ENCODE data around the gene ELK4.
A peak's percentile ranks its signal among the peaks of the same experiment; 100 is the strongest.

The ELK4 gene

DNA sequence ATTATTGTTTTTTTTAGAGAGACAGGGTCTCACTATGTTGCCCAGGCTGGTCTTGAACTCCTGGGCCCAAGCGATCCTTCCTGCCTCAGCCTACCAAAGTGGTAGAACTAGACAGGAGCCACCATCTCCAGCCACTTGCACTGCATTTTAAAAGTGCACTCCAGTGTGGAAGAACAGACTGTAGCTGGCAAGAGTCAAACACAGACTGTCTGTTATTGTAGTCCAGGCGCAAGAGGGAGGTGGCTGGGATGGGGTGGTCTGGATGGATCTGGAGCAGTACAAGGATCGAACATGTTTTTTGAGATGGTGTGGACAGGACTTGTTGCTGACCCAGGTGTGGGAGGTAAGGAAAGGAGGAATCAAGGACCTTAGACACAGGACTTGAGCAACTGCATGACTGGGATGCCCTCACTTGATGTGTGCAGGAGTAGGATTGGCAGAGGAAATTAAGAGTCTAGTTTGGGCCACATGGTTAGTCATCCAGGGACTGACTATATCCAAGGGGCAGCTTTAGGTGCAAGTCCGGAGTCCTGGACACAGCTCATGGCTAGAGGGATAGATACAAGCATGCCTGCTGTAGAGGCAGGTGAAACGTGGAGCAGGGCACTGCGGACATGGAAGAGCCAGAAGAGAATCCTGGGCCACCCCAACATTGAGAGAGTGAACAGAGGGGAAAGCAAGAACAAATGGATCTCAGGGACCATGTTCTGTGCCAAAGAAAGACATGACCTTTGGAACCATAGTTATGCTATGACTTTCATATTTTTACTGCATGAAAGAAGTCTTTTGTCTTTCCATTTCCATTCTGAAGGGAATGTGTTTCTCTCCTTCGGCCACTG lies 42.0 kb downstream of the ELK4 start:
- no peak for DNase-seq (ENCODE audit: extremely low read depth, low read depth)

DNA sequence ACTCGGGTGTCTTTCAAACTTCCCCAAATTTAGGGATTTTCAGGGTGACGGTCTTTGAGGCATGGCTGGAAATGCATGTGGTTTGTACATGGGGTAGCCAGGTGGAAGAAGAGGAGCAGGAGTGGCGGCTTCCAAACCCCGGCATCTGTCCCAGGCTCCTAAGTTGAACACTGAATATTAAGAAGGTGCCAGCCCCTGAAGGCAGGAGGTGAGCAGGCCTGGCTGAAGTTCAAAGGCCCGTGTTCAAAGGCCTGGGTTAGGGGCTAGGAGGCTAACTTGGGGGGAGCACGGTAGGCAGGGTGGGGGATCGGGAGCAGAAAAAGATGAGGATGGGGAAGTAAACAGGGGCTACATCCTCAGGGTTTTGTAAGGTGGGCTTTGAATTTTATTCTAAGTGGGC lies 42.8 kb downstream of the ELK4 start:
- no peak for DNase-seq (ENCODE audit: extremely low read depth, low read depth)
- H3K4me3 ChIP-seq (replicated peaks; ENCODE audit: low read depth, low read length), result no peak overlapping the region
- TF ChIP-seq, protein P1, sequence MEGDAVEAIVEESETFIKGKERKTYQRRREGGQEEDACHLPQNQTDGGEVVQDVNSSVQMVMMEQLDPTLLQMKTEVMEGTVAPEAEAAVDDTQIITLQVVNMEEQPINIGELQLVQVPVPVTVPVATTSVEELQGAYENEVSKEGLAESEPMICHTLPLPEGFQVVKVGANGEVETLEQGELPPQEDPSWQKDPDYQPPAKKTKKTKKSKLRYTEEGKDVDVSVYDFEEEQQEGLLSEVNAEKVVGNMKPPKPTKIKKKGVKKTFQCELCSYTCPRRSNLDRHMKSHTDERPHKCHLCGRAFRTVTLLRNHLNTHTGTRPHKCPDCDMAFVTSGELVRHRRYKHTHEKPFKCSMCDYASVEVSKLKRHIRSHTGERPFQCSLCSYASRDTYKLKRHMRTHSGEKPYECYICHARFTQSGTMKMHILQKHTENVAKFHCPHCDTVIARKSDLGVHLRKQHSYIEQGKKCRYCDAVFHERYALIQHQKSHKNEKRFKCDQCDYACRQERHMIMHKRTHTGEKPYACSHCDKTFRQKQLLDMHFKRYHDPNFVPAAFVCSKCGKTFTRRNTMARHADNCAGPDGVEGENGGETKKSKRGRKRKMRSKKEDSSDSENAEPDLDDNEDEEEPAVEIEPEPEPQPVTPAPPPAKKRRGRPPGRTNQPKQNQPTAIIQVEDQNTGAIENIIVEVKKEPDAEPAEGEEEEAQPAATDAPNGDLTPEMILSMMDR (IDR thresholded peaks at IDR 0.05; ENCODE audit: low read depth, low read length, missing control alignments), result no peak

More for the DNA sequence above, 42.0 kb downstream of the ELK4 start:
- H3K4me3 ChIP-seq (replicated peaks; ENCODE audit: low read depth, low read length), result no peak overlapping the region
- TF ChIP-seq, protein P1 (IDR thresholded peaks at IDR 0.05; ENCODE audit: low read depth, low read length, missing control alignments), result no peak

DNA sequence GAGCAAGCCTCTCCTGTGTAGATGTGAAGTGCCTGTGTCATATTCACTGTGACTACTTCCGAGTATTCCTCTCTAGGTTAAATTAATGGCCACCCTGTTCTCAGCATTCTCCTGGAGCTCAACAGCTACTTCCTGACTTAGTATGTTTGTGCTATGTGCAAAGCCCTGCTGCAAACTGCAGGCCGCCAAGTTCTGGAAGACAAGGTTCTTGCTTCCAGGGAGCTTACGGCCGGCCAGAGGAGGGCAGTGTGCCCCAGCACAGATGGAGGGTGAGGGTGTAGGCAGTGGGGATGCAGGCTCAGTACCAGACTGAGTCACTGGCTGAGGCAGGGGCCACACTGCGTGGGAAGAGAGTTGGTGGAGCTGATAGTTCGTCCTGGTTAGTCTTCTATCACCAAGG lies 43.2 kb downstream of the ELK4 start:
- TF ChIP-seq, protein P1 (IDR thresholded peaks at IDR 0.05; ENCODE audit: low read depth, low read length, missing control alignments), result peak; percentile 70
- DNase-seq (ENCODE audit: extremely low read depth, low read depth), result no peak
- no peak overlapping the region for H3K4me3 ChIP-seq (replicated peaks; ENCODE audit: low read depth, low read length)

DNA sequence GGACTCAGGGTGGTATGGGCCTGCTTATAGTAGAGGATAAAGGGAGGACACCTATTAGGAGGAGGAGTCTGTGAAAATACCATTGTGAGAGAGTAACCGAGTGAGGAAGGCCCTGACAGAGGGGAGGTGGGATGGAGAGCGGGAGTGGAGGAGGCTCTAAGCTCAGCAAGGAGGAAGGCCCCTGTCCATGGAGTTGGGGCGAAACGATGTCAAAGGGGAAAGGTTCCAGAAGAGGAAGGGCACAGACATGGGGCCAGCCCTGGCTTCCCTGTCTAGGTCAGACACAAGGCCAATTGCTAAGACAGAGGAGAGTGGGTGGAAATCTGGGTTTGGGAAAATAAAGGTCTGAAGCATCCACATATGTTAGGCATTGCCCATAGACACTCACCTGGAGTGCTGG lies 44.2 kb downstream of the ELK4 start:
- H3K4me3 ChIP-seq (replicated peaks; ENCODE audit: low read depth, low read length), result no peak overlapping the region
- no peak for DNase-seq (ENCODE audit: extremely low read depth, low read depth)
- TF ChIP-seq, protein P1 (IDR thresholded peaks at IDR 0.05; ENCODE audit: low read depth, low read length, missing control alignments), result no peak

DNA sequence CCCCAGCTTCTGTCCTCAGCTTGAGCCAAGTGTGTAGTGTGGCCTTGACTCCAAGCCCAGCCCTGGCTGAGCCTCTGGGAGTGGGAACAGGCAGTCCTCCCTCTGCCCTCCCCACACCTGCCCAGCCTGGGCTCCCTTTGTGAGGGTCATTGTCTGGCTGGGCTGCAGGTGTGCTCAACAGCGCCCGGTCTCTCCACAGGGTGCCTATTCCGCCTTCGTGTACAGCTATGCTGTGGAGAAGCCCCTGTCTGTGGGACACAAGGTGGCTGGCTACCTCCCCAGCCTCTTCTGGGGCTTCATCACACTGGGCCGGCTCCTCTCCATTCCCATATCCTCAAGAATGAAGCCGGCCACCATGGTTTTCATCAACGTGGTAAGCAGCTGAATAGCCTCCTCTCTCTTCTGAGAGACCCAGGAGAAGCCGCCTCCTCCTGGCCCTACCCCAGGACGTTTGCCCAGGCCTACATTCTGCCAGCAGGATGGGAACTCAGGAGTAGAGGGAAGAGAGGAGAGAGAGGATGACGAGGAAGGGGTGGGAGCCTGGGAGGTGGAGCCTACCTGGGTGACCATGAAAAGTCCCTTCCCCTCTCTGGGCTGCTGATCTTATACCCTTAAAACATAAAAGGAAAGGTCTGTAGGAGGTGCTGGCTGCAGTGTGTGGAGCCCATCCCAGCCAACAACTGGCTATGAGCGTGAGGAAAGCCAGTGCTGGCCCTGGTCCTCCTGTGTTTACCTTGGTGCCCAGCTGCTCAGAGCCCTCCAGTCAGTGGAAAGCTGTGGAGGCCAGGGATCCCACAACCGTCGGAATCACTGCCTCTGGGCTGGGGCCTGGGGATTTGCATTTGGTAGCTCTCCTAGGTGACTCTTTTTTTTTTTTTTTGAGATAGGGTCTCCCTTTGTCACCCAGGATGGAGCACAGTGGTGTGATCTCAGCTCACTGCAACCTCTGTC lies 45.7 kb downstream of the ELK4 start:
- H3K4me3 ChIP-seq (replicated peaks; ENCODE audit: low read depth, low read length), result no peak overlapping the region
- no peak for DNase-seq (ENCODE audit: extremely low read depth, low read depth)
- TF ChIP-seq, protein P1 (IDR thresholded peaks at IDR 0.05; ENCODE audit: low read depth, low read length, missing control alignments), result no peak

DNA sequence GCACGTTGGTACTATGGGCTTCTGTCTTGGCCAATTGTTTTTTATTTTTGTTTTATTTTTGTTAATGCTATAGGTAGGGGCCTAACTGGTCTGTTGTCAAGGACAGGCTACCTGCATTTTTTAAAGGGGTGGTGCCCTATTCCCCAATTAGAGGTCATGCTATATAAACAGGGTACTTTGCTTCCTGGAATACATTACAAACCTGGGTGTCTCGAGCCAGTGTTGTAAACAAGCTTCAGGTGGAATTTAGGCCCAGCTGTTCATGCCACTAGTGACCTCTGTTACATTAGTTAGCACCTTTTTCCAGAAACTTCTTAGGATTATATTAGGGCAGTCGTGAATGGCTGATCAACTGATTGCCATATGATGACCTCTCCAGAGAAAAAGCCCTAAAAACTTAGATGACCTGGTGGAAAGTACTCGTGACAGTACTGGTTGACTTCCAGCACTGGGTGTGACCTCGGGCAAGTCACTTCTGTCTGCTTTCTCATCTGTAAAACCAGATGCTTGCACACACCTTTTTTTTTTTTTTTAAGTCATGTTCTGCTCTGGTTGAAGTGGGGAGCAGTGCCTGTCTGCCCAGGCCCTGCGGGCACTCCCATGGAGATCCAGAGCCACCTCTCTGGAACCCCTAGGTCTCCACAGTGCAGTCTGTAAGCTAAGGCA lies 46.5 kb downstream of the ELK4 start:
- no peak for DNase-seq (ENCODE audit: extremely low read depth, low read depth)
- TF ChIP-seq, protein P1 (IDR thresholded peaks at IDR 0.05; ENCODE audit: low read depth, low read length, missing control alignments), result no peak
- no peak overlapping the region for H3K4me3 ChIP-seq (replicated peaks; ENCODE audit: low read depth, low read length)
